ENCODE results near the gene MYOC.
"Not testable (repeated sequence)": the region's sequence is repeated elsewhere in the genome, so short reads cannot be mapped to it uniquely, and the experiment has no call there.

MYOC gene

DNA sequence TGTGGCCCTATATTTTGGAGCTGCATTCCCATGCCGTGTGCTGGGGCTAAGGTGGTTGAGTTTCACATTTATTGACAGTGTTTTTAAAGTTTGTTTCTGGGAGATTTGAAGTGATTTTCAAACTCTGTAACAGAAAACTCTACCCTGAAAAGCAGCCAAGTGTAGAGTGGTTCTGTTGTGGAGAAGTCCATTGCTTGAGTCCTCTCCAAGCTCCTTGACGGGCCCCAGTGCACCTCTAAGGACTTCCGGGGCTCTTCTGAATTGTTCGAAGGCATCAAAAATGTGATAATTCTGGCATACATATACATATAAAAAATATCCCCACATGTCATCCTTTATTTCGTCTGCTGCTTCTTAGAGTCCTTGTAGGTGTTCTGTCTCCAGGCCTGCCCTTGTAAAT is 25.5 kb downstream of the MYOC start:
- DNase-seq (ENCODE audit: extremely low spot score) = no peak
- CTCF ChIA-PET = interaction anchor here (2.6 kb wide), 1 partner anchor 18 kb away, joined by 15 read pairs; no protein-coding TSS in a partner anchor
- no peak for TF ChIP-seq CTCF (IDR thresholded peaks at IDR 0.05; ENCODE audit: control extremely low read depth, extremely low read depth, low read depth, missing control alignments)
- POLR2A ChIA-PET = no interaction called here

DNA sequence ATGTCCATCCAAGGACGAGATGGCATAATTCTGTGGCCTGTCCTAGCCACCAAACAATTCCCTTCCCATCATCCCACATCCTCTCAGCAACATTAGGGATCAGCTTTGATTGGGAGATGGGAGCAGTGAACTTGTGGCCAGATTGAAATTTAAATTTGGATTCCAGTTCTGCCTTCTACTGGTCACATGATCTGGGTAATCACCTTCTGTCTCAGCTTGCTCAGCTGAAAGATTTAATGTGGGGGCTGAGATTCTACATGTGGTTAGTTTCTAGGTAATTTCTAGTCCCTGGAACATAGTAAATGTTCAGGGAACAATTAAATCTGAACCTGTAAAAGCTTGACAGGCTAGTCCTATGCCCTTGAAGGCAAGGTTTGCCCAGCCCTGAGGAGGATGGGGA is 27.3 kb downstream of the MYOC start:
- no peak for DNase-seq (ENCODE audit: extremely low spot score)
- ChIA-PET CTCF (interaction anchor here (0.9 to 2.6 kb wide), 3 partner anchors 9 to 360 kb away, joined by 3 to 15 read pairs (median 3); no protein-coding TSS in a partner anchor), POLR2A (no interaction called here)
- no peak for TF ChIP-seq CTCF (IDR thresholded peaks at IDR 0.05; ENCODE audit: control extremely low read depth, extremely low read depth, low read depth, missing control alignments)

GRCh38 chr1:171623651-171624331 is 28.7 kb downstream of the MYOC start:
- ChIA-PET CTCF (interaction anchor here (1.9 to 4.2 kb wide), 3 partner anchors 15 to 32 kb away, joined by 7 to 18 read pairs (median 7); no protein-coding TSS in a partner anchor), POLR2A (no interaction called here)
- DNase-seq (ENCODE audit: extremely low spot score) = no peak
- TF ChIP-seq CTCF (IDR thresholded peaks at IDR 0.05; ENCODE audit: control extremely low read depth, extremely low read depth, low read depth, missing control alignments) = no peak

- ChIA-PET POLR2A (no interaction called here), CTCF (interaction anchor here (1.4 to 4.2 kb wide), 5 partner anchors 11 to 34 kb away, joined by 3 to 18 read pairs (median 7); no protein-coding TSS in a partner anchor)
- TF ChIP-seq CTCF (IDR thresholded peaks at IDR 0.05; ENCODE audit: control extremely low read depth, extremely low read depth, low read depth, missing control alignments) = no peak
- no peak for DNase-seq (ENCODE audit: extremely low spot score)
These were observed 30.4 kb downstream of the MYOC start, which contains the start of gene MYOCOS for GRCh38 chr1:171622152-171622462. Gene MYOCOS, plus strand, starts transcription at chr1:171622243. Its CDS starts 1,641 bp downstream, at chr1:171623884.

DNA sequence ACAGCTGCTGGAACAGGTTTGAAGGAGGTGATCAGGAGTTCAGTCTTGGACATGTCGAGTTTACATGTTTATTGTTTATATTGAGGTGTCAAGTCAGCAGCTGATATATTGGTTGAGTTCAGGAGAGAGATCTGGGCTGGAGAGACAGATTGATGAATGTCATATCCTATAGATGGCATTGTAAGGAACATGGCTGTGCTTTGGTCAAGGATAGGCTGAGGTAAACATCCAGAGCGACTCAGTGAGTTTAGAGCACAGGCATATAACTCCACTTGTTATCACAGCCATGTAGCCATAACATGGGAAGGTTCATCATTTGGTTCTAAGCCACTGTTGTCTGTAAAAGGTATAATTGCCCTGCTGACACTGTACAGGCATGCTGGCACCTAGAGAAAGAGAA is 35.9 kb downstream of the MYOC start:
- no peak for TF ChIP-seq CTCF (IDR thresholded peaks at IDR 0.05; ENCODE audit: control extremely low read depth, extremely low read depth, low read depth, missing control alignments)
- no peak for DNase-seq (ENCODE audit: extremely low spot score)
- ChIA-PET CTCF (interaction anchor here (1.0 to 1.9 kb wide), 3 partner anchors 13 to 29 kb away, joined by 3 to 7 read pairs (median 5); no protein-coding TSS in a partner anchor), POLR2A (no interaction called here)

DNA sequence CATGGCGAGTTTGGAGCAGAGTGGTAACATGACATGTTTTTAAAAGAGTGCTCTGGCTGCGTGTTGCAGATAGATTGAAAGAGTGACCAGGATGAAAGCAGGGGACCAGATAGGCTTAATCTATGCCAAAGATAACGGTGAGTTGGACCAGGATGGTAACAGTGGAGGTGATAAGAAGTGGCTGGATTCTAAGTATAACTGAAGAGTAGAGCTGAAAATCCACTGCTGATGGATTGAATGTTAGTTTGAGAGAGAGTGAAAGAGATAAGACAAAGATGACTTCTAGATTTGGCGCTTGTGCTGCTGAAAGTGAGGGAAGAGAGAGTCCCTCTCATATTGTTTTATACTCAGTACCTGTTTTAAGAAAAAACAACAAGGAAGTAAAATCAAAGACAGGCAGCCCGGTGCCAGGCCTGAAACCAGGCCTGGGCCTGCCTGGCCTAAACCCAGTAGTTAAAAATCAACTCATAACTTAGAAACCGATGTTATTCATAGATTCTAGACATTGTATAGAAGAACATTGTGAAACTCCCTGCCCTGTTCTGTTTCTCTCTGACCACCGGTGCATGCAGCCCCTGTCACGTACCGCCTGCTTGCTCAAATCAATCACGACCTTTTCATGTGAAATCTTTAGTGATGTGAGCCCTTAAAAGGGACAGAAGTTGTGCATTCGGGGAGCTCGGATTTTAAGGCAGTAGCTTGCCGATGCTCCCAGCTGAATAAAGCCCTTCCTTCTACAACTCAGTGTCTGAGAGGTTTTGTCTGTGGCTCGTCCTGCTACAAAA is 37.2 kb downstream of the MYOC start:
- DNase-seq (ENCODE audit: extremely low spot score); POLR2A ChIA-PET: not testable (repeated sequence)
- CTCF ChIA-PET = interaction anchor here (1.0 to 1.9 kb wide), 2 partner anchors 14 to 27 kb away, joined by 3 to 5 read pairs; no protein-coding TSS in a partner anchor

- CTCF ChIA-PET = no interaction called here
- POLR2A ChIA-PET = no interaction called here
- TF ChIP-seq CTCF (IDR thresholded peaks at IDR 0.05; ENCODE audit: control extremely low read depth, extremely low read depth, low read depth, missing control alignments) = no peak
- DNase-seq (ENCODE audit: extremely low spot score) = no peak
These were observed 39.2 kb downstream of the MYOC start for GRCh38 chr1:171613282-171613681.
